IPS-18c (cell line): ENCODE measurements around the gene FBXO11.
"Not testable (repeated sequence)": the region's sequence is repeated elsewhere in the genome, so short reads cannot be mapped to it uniquely, and the experiment has no call there.

ENCODE experiments used
- H3K4me3 ChIP-seq: 2 replicates; pipeline ENCODE4 v1.7.0; 2013; ENCODE audit warnings: low read depth, mild to moderate bottlenecking, low read length, moderate library complexity; ENCODE audit not compliant: insufficient read depth
- H3K9me3 ChIP-seq: one replicate; pipeline ENCODE4 v1.6.1; 2013; ENCODE audit warnings: mild to moderate bottlenecking, low read length, moderate library complexity; ENCODE audit not compliant: control insufficient read depth, insufficient read depth

The FBXO11 gene

GRCh38 chr2:47906157-47907038 lies at the start of gene FBXO11:
TSS of gene FBXO11 (minus strand) at chr2:47906498. CDS start at chr2:47905720, 778 bp downstream.
- Histone ChIP-seq H3K4me3 (peak within 1 kb of the TSS; percentile 78), H3K9me3 (no peaks in the 10 kb centered on the region)

- H3K4me3 ChIP-seq, result no peak overlapping the region; the same call in 1 of the 2 replicates
These were observed 44.3 kb upstream of the FBXO11 start for GRCh38 chr2:47950340-47951301.

GRCh38 chr2:47946593-47946992 lies 40.3 kb upstream of the FBXO11 start:
- H3K9me3 ChIP-seq, result no peaks in the 10 kb centered on the region
- H3K4me3 ChIP-seq, result no peak overlapping the region

More at GRCh38 chr2:47950340-47951301, 44.3 kb upstream of the FBXO11 start:
- H3K9me3 ChIP-seq, result no peaks in the 10 kb centered on the region

- Histone ChIP-seq H3K9me3 (no peaks in the 10 kb centered on the region), H3K4me3 (no peak overlapping the region)
These were observed 38.9 kb upstream of the FBXO11 start for GRCh38 chr2:47945046-47945781.

- no peaks in the 10 kb centered on the region for H3K9me3 ChIP-seq
These were observed 35.6 kb upstream of the FBXO11 start for GRCh38 chr2:47941936-47942335.

GRCh38 chr2:47937677-47938076 lies 31.4 kb upstream of the FBXO11 start:
- H3K9me3 ChIP-seq, result no peaks in the 10 kb centered on the region
- H3K4me3 ChIP-seq, result no peak overlapping the region

More at GRCh38 chr2:47941936-47942335, 35.6 kb upstream of the FBXO11 start:
- H3K4me3 ChIP-seq, result no peak overlapping the region

GRCh38 chr2:47935071-47935470 lies 28.8 kb upstream of the FBXO11 start:
- Histone ChIP-seq H3K9me3 (no peaks in the 10 kb centered on the region), H3K4me3 (no peak overlapping the region)

GRCh38 chr2:47918043-47918442 lies 11.7 kb upstream of the FBXO11 start:
- Histone ChIP-seq H3K4me3 (no peak overlapping the region), H3K9me3 (no peaks in the 10 kb centered on the region)

- no peaks in the 10 kb centered on the region for H3K9me3 ChIP-seq
- no peak overlapping the region for H3K4me3 ChIP-seq
These were observed 11.1 kb upstream of the FBXO11 start for GRCh38 chr2:47917276-47917961.

GRCh38 chr2:47916412-47916811 lies 10.1 kb upstream of the FBXO11 start:
- Histone ChIP-seq H3K9me3 (no peaks in the 10 kb centered on the region), H3K4me3 (no peak overlapping the region)

- H3K9me3 ChIP-seq, H3K4me3 ChIP-seq: not testable (repeated sequence)
These were observed 4.4 kb upstream of the FBXO11 start for GRCh38 chr2:47910662-47911061.

- no peak overlapping the region for H3K4me3 ChIP-seq
- H3K9me3 ChIP-seq, result no peaks in the 10 kb centered on the region
These were observed 2.4 kb upstream of the FBXO11 start for GRCh38 chr2:47908682-47909081.

- peak overlapping the region; percentile 64 for H3K4me3 ChIP-seq
- H3K9me3 ChIP-seq, result no peaks in the 10 kb centered on the region
These were observed 912 bp upstream of the FBXO11 start for GRCh38 chr2:47907039-47907781.

- Histone ChIP-seq H3K4me3 (peak overlapping the region; percentile 78; the same call in 1 of the 2 replicates), H3K9me3 (no peaks in the 10 kb centered on the region)
These were observed 727 bp downstream of the FBXO11 start for GRCh38 chr2:47905386-47906156.

GRCh38 chr2:47903781-47904490 lies 2.4 kb downstream of the FBXO11 start:
- peak overlapping the region; percentile 74 for H3K4me3 ChIP-seq

More at GRCh38 chr2:47903781-47904490, 2.4 kb downstream of the FBXO11 start:
- H3K9me3 ChIP-seq, result no peaks in the 10 kb centered on the region
